MM.1S (cell line): ENCODE data around the gene TOMM40L.

Experiments used
- DNase-seq: peaks from one replicate; pipeline ENCODE4 v3.0.0-alpha.2; 2015
- H2AFZ ChIP-seq: fragments of 300-600 bp; sonication (generic); 2 replicates; pipeline ENCODE4 v1.6.0; 2016; ENCODE audit warnings: antibody characterized with exemption, low read length
- H3F3A ChIP-seq: fragments of 300-600 bp; sonication (generic); 2 replicates; pipeline ENCODE4 v1.6.1; 2016; ENCODE audit warnings: mild to moderate bottlenecking, antibody characterized with exemption, low read length, moderate library complexity, mixed read lengths; ENCODE audit not compliant: insufficient read depth
- H3K27ac ChIP-seq: fragments of 300-600 bp; sonication (generic); 2 replicates; pipeline ENCODE4 v1.5.1; 2016; ENCODE audit warnings: mild to moderate bottlenecking, low read length
- H3K27me3 ChIP-seq: fragments of 300-600 bp; sonication (generic); replicated peaks from 2 replicates; pipeline ENCODE4 v1.6.0; 2016; ENCODE audit warnings: low read length; ENCODE audit not compliant: insufficient read depth
- H3K36me3 ChIP-seq: fragments of 300-600 bp; sonication (generic); replicated peaks from 2 replicates; pipeline ENCODE4 v1.6.1; 2016; ENCODE audit warnings: mild to moderate bottlenecking, low read length, mixed read lengths; ENCODE audit not compliant: insufficient read depth
- H3K4me1 ChIP-seq: fragments of 300-600 bp; sonication (generic); 2 replicates; pipeline ENCODE4 v1.6.1; 2016; ENCODE audit warnings: low read length, mixed read lengths
- H3K4me2 ChIP-seq: fragments of 300-600 bp; sonication (generic); 2 replicates; pipeline ENCODE4 v1.6.0; 2016; ENCODE audit warnings: low read depth, low read length
- H3K4me3 ChIP-seq: fragments of 300-600 bp; sonication (generic); 2 replicates; pipeline ENCODE4 v1.5.1; 2016; ENCODE audit warnings: low read length, mixed read lengths
- H3K79me2 ChIP-seq: fragments of 300-600 bp; sonication (generic); 2 replicates; pipeline ENCODE4 v1.6.1; 2016; ENCODE audit warnings: mixed run types, low read length, mixed read lengths
- H3K9ac ChIP-seq: fragments of 300-600 bp; sonication (generic); 2 replicates; pipeline ENCODE4 v1.6.1; 2016; ENCODE audit warnings: low read length, mixed read lengths
- H3K9me2 ChIP-seq: fragments of 300-600 bp; sonication (generic); replicated peaks from 2 replicates; pipeline ENCODE4 v1.6.1; 2016; ENCODE audit warnings: mild to moderate bottlenecking, low read length, mixed read lengths; ENCODE audit not compliant: insufficient read depth
- H3K9me3 ChIP-seq: fragments of 300-600 bp; sonication (generic); replicated peaks from 2 replicates; pipeline ENCODE4 v1.6.1; 2016; ENCODE audit warnings: mild to moderate bottlenecking, low read length, mixed read lengths; ENCODE audit not compliant: insufficient read depth
- H4K20me1 ChIP-seq: fragments of 300-600 bp; sonication (generic); 2 replicates; pipeline ENCODE4 v1.6.1; 2016; ENCODE audit warnings: mild to moderate bottlenecking, low read length, moderate library complexity, mixed read lengths; ENCODE audit not compliant: insufficient read depth
- EZH2 ChIP-seq: fragments of 300-600 bp; sonication (generic); optimal IDR thresholded peaks from 2 replicates; pipeline ENCODE3; 2017; ENCODE audit warnings: low read depth, mild to moderate bottlenecking, antibody characterized with exemption, low read length, mixed read lengths
- EZH2phosphoT487 ChIP-seq: fragments of 300-600 bp; sonication (generic); IDR thresholded peaks from 2 replicates; pipeline ENCODE4 v1.6.1; 2018; ENCODE audit warnings: antibody characterized with exemption, low read length
- TF ChIP-seq, protein P1 (sequence below): fragments of 300-600 bp; sonication (generic); IDR thresholded peaks from 2 replicates; pipeline ENCODE4 v1.5.1; 2016; ENCODE audit warnings: antibody characterized with exemption, low read length, mixed read lengths

The TOMM40L gene

DNA sequence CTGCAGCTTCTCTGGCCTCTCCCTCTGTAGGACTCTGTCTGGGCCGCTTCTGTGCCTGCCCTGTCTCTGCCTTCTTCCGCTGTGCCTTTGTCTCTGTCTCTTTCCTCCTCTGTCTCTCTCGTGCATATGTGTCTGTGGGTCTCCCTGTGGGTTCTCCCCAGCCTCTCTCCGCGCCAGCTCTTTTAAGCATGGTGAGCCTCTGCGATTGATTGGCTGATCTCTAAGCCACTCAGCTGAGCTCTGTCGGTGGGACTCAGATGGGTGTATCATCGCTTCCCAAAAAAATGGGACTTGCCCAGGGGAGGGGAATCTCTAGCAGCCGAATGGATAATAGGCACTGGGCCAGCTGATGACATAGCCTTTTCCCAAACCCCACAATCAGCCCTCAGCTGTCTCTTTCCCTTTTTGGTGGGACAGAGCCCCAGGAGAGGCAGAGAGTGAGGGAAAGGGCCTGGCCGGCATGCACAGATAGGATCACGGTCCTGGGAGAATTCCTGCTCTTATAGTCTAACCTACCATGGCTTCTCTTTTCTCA lies 26.9 kb upstream of the TOMM40L start, which contains the start of gene ADAMTS4:
Gene ADAMTS4, minus strand, starts transcription at position 158 of the 535 bp plus-strand sequence. CDS start 427 bp downstream, outside the sequence.
- TF ChIP-seq, protein P1, sequence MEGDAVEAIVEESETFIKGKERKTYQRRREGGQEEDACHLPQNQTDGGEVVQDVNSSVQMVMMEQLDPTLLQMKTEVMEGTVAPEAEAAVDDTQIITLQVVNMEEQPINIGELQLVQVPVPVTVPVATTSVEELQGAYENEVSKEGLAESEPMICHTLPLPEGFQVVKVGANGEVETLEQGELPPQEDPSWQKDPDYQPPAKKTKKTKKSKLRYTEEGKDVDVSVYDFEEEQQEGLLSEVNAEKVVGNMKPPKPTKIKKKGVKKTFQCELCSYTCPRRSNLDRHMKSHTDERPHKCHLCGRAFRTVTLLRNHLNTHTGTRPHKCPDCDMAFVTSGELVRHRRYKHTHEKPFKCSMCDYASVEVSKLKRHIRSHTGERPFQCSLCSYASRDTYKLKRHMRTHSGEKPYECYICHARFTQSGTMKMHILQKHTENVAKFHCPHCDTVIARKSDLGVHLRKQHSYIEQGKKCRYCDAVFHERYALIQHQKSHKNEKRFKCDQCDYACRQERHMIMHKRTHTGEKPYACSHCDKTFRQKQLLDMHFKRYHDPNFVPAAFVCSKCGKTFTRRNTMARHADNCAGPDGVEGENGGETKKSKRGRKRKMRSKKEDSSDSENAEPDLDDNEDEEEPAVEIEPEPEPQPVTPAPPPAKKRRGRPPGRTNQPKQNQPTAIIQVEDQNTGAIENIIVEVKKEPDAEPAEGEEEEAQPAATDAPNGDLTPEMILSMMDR, result no peak
- TF ChIP-seq EZH2phosphoT487, result no peak
- TF ChIP-seq EZH2, result no peak
- Histone ChIP-seq H3F3A (peaks cover 4% of the 10 kb centered on the region; the same call in 1 of the 2 replicates), H3K36me3 (no peaks in the 10 kb centered on the region), H3K27ac (no peak within 1 kb of the TSS), H3K79me2 (peaks cover 22% of the 10 kb centered on the region), H4K20me1 (no peaks in the 10 kb centered on the region), H3K4me1 (peaks cover 25% of the 10 kb centered on the region), H3K4me2 (no peak within 1 kb of the TSS), H3K9me2 (no peaks in the 10 kb centered on the region), H2AFZ (no peak within 1 kb of the TSS), H3K9ac (no peak within 1 kb of the TSS), H3K27me3 (no peaks in the 10 kb centered on the region), H3K9me3 (no peaks in the 10 kb centered on the region), H3K4me3 (no peak within 1 kb of the TSS)
- no peak for DNase-seq

DNA sequence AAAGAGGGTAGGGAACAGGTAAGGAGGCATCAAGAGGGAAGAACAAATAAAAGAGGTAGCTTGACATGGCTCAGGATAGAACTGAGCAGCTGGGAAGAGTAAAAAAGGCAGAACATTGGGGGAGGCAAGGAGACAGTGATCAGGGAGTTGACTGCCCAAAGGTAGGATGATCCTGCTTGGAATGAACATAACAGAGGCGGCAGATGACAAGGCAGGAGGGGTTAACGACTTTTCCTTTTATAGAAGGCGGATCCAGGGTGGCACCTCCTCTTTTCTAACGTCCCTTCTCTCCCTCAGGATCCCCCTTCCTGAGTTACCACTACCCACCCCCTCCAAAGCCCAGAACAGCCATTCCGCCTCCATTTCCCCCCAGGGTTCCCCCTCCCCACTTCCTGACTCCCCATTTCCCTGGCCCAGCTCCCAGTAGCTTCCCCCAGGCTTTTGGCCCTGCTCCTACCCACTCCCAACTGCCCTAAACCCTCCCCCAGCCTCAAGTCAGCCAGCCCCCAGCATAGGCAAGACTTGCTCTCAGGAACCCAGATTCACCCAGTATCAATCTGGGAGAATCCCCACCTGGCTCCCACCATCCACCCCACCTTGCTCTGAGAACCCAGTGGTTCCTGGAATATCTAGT lies 26.2 kb upstream of the TOMM40L start:
- H3K4me3 ChIP-seq, result no peak overlapping the region
- H4K20me1 ChIP-seq, result no peaks in the 10 kb centered on the region
- no peaks in the 10 kb centered on the region for H3K9me3 ChIP-seq
- H3K4me2 ChIP-seq, result no peak overlapping the region
- no peak for DNase-seq
- H3K9ac ChIP-seq, result no peak overlapping the region
- H3F3A ChIP-seq, result peaks cover 4% of the 10 kb centered on the region; the same call in 1 of the 2 replicates
- no peaks in the 10 kb centered on the region for H3K9me2 ChIP-seq
- peaks cover 28% of the 10 kb centered on the region for H3K79me2 ChIP-seq
- no peaks in the 10 kb centered on the region for H3K36me3 ChIP-seq
- H3K4me1 ChIP-seq, result peaks cover 25% of the 10 kb centered on the region
- no peak overlapping the region for H3K27ac ChIP-seq
- H2AFZ ChIP-seq, result no peak overlapping the region
- TF ChIP-seq EZH2phosphoT487 (no peak), EZH2 (no peak)
- TF ChIP-seq, protein P1, result no peak
- no peaks in the 10 kb centered on the region for H3K27me3 ChIP-seq

DNA sequence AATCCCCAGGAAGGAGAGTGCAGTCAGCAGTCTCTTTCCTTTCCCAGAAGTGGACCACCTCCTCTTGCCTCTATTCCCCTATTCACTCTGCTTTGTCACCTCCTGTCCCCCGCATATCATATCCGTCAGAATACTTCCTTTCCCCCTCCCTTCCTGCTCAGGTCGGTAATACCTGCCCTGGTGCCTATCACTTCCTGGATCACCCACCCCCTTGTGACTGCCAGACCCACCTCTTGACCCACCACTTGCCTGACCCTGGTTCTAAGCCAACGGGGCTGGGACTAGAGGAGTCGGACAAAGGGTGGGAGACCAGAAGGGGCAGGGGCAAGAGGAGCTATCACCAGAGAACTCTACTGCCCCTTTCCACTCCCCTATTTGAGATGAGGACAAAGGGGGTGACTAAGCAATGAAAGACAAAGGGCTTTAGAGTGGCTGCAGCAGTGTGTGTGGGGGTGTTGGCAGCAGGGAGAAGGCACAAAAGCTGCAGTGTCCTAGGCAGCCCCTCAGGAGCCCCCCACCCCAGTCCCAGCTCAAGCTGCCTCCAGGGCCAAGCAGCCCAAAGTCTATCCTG lies 25.4 kb upstream of the TOMM40L start:
- Histone ChIP-seq H3K4me1 (peaks cover 17% of the 10 kb centered on the region), H3K9ac (no peak overlapping the region), H3K79me2 (peaks cover 37% of the 10 kb centered on the region), H4K20me1 (no peaks in the 10 kb centered on the region), H3K36me3 (no peaks in the 10 kb centered on the region), H2AFZ (no peak overlapping the region), H3K27ac (no peak overlapping the region), H3K9me3 (no peaks in the 10 kb centered on the region), H3K9me2 (no peaks in the 10 kb centered on the region), H3K4me2 (no peak overlapping the region), H3K4me3 (no peak overlapping the region), H3K27me3 (no peaks in the 10 kb centered on the region), H3F3A (no peaks in the 10 kb centered on the region; the same call in 1 of the 2 replicates)
- TF ChIP-seq EZH2 (no peak), EZH2phosphoT487 (no peak)
- TF ChIP-seq, protein P1, result no peak
- DNase-seq, result no peak
